ENCODE data around the gene KRTAP16-1. TPM values are rescaled to one million over a fixed set of nuclear protein-coding genes. Genes with fewer than 3 reads are reported as not detected.

The KRTAP16-1 gene
- total and polyA plus RNA-seq, 7 donors: not detected

GRCh38 chr17:41322903-41323895 lies 14.1 kb upstream of the KRTAP16-1 start:
- 91 to 94% (median 93%) methylated on average over 11 of the region's 11 CpGs for WGBS, 3 donors
- intact Hi-C loops (cut with DNase I): loop anchor here (2.0 to 10.0 kb wide), 3 partner anchors 414 to 518 kb away; no protein-coding TSS in a partner anchor

GRCh38 chr17:41322094-41322902 lies 13.2 kb upstream of the KRTAP16-1 start:
- TF ChIP-seq, protein P1, sequence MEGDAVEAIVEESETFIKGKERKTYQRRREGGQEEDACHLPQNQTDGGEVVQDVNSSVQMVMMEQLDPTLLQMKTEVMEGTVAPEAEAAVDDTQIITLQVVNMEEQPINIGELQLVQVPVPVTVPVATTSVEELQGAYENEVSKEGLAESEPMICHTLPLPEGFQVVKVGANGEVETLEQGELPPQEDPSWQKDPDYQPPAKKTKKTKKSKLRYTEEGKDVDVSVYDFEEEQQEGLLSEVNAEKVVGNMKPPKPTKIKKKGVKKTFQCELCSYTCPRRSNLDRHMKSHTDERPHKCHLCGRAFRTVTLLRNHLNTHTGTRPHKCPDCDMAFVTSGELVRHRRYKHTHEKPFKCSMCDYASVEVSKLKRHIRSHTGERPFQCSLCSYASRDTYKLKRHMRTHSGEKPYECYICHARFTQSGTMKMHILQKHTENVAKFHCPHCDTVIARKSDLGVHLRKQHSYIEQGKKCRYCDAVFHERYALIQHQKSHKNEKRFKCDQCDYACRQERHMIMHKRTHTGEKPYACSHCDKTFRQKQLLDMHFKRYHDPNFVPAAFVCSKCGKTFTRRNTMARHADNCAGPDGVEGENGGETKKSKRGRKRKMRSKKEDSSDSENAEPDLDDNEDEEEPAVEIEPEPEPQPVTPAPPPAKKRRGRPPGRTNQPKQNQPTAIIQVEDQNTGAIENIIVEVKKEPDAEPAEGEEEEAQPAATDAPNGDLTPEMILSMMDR (IDR thresholded peaks at IDR 0.05): peak; percentile 54
- Histone ChIP-seq H3K36me3 (ENCODE audit: insufficient read depth in 1 of 2, low read depth in 1 of 2) (no peaks in the 10 kb centered on the region), H3K27ac (no peak overlapping the region), H3K9me3 (no peaks in the 10 kb centered on the region), H3K4me1 (no peaks in the 10 kb centered on the region), H3K27me3 (ENCODE audit: insufficient read depth in 3 of 3, low read length in 2 of 3) (no peaks in the 10 kb centered on the region), H3K4me3 (no peak overlapping the region)
- 39 to 54% (median 44%) methylated on average over 5 of the region's 5 CpGs for WGBS, 3 donors
- intact Hi-C loops (cut with DNase I): loop anchor here (2.0 to 10.0 kb wide), 3 partner anchors 413 to 517 kb away; no protein-coding TSS in a partner anchor
- ATAC-seq (no peak), DNase-seq (no peak)

More at GRCh38 chr17:41322903-41323895, 14.1 kb upstream of the KRTAP16-1 start:
- DNase-seq: no peak
- TF ChIP-seq, protein P1 (IDR thresholded peaks at IDR 0.05): no peak
- no peak overlapping the region for H3K4me3 ChIP-seq
- H3K36me3 ChIP-seq (ENCODE audit: insufficient read depth in 1 of 2, low read depth in 1 of 2): no peaks in the 10 kb centered on the region
- ATAC-seq: no peak
- no peaks in the 10 kb centered on the region for H3K27me3 ChIP-seq (ENCODE audit: insufficient read depth in 3 of 3, low read length in 2 of 3)
- H3K4me1 ChIP-seq: no peaks in the 10 kb centered on the region
- H3K27ac ChIP-seq: no peak overlapping the region
- no peaks in the 10 kb centered on the region for H3K9me3 ChIP-seq

- H3K4me3 ChIP-seq: no peak overlapping the region
- 35 to 74% (median 38%) methylated on average over 2 of the region's 2 CpGs for WGBS, 3 donors
- H3K27me3 ChIP-seq (ENCODE audit: insufficient read depth in 3 of 3, low read length in 2 of 3): peaks cover 0 to 8% (median 3%) of the 10 kb centered on the region in 3 donors
- no peaks in the 10 kb centered on the region for H3K4me1 ChIP-seq
- H3K27ac ChIP-seq: no peak overlapping the region
- ATAC-seq (no peak), DNase-seq (no peak)
- no peaks in the 10 kb centered on the region for H3K36me3 ChIP-seq (ENCODE audit: insufficient read depth in 1 of 2, low read depth in 1 of 2)
- no peaks in the 10 kb centered on the region for H3K9me3 ChIP-seq
- intact Hi-C loops (cut with DNase I): no loop called here
- TF ChIP-seq, protein P1 (IDR thresholded peaks at IDR 0.05): no peak
Measured at GRCh38 chr17:41318231-41318630, 9.1 kb upstream of the KRTAP16-1 start.

- TF ChIP-seq, protein P1 (IDR thresholded peaks at IDR 0.05): no peak
- Histone ChIP-seq H3K27me3 (ENCODE audit: insufficient read depth in 3 of 3, low read length in 2 of 3) (peaks cover 0 to 22% (median 3%) of the 10 kb centered on the region in 3 donors), H3K9me3 (no peaks in the 10 kb centered on the region), H3K27ac (no peak overlapping the region), H3K4me1 (no peaks in the 10 kb centered on the region), H3K36me3 (ENCODE audit: insufficient read depth in 1 of 2, low read depth in 1 of 2) (no peaks in the 10 kb centered on the region), H3K4me3 (no peak overlapping the region)
- ATAC-seq: no peak
- 71 to 78% (median 73%) methylated on average over 17 of the region's 17 CpGs for WGBS, 3 donors
- DNase-seq: no peak
- intact Hi-C loops (cut with DNase I): no loop called here
Measured at GRCh38 chr17:41315814-41316445, 6.8 kb upstream of the KRTAP16-1 start.

Measured in psoas muscle (tissue), 8 donors.